Middle frontal gyrus (tissue), 1 donor: ENCODE data around the gene TMEM132A.

Source experiments
- DNase-seq: peaks from one replicate; pipeline ENCODE4 v3.0.0-alpha.2; 2015; ENCODE audit warnings: low spot score; ENCODE audit errors: extremely low spot score

The TMEM132A gene

GRCh38 chr11:60937144-60937527, 12.9 kb downstream of the TMEM132A start:
- DNase-seq, result no peak

DNA sequence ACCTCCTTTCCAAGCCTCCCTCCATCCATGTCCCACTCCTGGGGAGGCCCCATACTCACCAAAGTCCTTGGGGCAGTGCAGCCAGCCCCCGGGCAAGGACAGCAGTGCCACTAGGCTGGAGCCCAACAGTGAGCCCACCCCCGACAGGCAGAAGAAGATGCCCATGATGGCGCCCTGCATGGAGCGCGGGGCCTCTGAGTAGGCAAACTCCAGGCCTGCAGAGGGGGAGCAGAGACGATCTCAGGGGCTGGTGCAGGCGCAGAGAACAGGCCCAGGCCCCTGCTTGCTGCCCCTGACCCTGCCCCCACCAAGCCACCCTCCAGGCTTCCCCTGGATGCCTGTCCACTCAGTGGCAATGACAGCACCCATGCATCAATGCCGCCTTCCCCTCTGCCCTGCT, 13.6 kb downstream of the TMEM132A start:
- DNase-seq, result no peak

DNA sequence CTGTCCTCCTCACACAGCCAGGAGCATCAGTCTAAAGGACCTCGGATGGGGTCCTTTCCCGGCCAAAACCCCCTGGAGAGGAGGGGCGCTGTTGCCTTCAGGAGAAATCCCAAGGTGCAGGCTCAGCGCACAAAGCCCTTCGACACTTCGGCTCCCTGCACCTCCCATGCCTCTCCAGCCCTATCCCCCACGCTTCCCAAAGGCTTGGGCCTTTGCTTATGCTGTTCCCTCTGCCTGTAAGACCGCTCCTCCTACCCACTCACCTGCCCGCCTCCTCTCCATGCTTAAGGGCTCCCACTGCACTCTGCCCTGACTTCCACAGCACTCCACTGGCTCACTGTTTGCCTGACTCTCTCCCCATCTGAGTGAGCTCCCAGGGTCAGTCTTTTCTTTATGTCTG, 14.2 kb downstream of the TMEM132A start:
- DNase-seq, result no peak

DNA sequence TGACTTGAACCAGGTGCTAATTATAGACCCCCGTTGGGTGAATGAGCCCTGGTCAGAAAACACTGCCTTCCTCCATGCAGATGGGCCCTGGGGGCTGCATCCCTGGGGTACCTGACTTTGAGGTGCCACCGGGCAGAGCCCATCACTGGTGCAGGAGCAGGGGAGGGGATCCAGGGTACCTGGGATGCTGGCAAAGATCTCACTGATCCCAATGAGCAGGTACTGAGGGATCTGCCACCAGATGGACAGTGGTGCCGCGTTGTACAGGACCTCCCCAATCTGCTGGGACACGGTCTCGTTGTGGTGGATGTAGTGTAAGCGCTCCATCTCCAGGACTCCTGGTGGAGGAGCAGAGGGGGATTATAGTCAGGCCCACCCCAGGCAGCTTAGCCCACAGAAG, 15.0 kb downstream of the TMEM132A start:
- no peak for DNase-seq

DNA sequence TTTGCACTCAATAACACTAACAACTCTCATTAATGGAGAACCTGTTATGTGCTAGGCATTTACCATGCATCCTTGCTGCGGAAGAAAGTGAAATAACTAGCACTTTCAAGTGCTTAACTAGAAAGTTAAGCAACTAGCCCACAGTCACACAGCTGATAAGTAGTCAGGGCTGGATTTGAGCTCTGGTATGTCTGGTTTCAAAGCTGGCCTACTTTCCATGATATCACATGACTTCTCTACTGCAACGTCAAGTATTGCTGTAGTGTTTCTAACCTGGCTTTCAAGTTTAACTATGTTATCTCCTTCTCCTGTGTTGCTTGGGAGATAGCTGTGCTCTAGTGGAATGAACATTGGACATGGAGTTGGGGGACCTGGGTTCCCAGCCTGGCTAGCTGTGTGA, 15.6 kb downstream of the TMEM132A start:
- no peak for DNase-seq

DNA sequence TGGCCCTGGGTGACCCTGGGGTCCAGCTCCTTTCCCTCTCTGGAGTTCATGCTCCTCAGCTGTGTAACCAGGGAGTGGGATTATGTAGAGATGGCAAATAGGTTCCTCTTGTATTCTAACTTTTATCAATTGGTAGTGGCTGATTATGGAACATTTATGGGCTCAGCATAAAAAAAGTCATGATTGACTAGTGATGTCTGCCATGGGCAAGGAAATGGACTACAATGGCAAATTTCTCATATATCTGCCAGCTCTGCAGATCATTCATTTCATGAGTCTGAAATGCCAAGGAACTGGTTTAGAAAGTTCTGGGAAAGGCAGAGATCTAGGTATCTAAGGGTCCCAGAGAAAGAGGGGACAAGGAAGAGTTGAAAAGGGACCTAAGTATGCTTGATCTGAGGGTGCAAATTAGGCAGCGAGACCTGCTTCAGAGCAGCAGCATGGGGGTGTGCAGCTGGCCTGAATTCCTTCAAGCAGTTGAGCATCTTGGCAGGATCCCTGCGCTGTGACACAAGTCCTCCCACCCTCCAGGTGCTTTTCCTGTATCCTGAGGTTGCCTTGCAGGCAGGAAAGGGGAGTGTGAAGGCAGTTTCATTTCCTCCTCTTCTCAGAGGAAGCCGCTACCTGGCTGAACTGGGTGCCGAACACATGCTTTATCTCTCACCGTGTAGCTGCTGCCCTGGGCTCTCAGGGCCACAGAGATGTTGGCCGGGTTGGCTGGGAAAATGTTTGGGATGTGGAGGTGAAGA, 17.3 kb downstream of the TMEM132A start:
- DNase-seq, result peak; percentile 7

GRCh38 chr11:60942219-60942618, 18.0 kb downstream of the TMEM132A start:
- no peak for DNase-seq

- DNase-seq, result no peak
Observed at GRCh38 chr11:60942970-60943565, 18.8 kb downstream of the TMEM132A start.

DNA sequence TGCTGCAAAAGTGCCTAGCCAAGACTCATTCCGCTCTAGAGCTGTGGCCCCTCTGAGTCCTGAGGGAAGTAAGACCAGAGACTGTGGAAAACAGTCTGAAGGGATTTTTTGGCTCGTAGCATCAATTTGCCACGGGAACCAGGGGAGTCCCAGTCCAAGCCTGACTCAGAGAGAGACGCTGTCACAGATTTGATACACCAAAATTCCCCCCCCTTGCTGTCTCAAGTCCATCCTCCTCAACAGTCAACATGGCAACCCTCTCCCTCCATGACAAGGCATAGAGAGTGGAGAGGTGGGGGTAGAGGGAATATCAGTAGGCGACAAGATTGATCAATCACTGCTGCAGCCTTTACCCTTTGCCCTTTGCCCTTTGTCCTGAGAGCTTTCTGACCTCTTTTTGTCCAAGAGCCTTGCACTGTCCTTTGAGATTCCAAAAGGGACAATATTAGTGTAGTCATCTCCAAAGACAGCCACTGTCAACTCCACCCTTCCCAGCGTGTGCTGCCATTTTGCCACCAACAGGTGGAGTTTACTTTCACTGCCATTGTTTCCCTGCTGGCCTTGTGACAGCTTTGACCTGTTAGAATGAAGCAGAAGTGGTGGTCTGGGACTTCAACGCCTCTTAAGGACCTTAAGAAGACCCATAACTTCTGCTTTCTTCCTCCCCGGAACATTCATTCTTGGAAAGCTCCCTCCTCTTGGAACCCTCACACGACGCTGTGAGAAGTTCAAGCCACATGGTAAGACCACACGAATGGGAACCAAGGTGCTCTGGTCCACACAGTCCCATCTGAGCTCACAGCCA, 20.4 kb downstream of the TMEM132A start:
- DNase-seq, result no peak

GRCh38 chr11:60945295-60945667, 21.0 kb downstream of the TMEM132A start:
- no peak for DNase-seq

GRCh38 chr11:60946601-60947264, 22.5 kb downstream of the TMEM132A start:
- DNase-seq, result no peak

DNA sequence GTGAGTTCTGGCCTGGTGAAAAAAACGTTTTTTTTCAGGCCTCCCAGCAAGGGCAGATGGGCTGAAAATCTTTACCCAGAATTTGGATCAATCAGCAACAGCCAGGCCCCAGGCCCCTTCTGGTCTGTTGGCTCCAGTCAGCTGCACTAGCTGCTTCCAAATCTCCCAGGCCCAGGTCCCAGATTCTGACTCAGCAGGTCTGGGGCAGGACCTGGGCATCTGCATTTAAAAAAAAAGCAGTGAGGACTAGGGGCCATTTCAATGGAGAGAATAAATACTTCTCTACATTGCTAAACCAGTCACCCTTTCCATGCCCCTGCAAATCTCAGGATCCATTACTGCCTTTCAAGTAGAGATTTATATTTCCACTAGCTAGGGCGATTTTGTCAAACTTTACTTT, 23.4 kb downstream of the TMEM132A start:
- DNase-seq, result no peak

DNA sequence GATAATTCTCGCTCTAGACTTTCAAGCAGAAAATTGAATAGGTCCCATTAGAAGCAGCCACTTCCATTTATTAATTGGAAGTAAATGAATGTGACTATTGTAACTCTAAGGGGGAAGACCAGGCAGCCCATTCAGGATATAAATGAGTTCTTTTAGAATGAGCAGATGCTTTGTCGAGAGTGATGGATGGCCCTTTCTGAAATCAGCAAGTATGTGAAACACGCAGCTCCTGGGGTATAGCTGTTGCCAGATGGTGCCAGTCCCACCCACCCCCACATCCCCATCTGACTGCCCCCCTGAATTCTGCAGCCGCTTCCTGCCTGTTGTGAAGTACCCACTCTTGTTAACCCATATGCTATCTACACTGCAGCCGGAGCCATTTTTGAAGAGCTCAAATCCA, 24.0 kb downstream of the TMEM132A start:
- no peak for DNase-seq

DNA sequence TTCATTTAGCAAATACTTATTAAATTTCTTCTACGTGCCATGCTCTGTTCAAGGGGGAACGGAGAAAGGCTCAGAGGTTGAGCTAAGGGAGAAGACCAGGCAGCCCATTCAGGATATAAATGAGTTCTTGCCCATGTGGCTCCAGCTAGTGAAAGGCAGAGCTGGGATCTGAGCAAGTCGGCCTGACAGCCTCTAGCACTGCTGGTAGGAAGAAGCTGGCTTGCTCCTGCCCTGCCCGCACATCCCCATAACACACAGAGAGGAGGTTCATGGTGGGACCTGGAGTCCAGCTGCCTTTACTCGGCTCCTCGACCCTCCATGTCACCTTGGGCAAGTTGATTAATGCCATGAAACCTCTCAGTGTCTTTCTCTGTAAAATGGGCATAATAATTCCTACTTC, 25.8 kb downstream of the TMEM132A start:
- DNase-seq, result no peak

GRCh38 chr11:60950933-60951605, 26.8 kb downstream of the TMEM132A start:
- no peak for DNase-seq

- no peak for DNase-seq
Observed at GRCh38 chr11:60951606-60951903, 27.3 kb downstream of the TMEM132A start.

DNA sequence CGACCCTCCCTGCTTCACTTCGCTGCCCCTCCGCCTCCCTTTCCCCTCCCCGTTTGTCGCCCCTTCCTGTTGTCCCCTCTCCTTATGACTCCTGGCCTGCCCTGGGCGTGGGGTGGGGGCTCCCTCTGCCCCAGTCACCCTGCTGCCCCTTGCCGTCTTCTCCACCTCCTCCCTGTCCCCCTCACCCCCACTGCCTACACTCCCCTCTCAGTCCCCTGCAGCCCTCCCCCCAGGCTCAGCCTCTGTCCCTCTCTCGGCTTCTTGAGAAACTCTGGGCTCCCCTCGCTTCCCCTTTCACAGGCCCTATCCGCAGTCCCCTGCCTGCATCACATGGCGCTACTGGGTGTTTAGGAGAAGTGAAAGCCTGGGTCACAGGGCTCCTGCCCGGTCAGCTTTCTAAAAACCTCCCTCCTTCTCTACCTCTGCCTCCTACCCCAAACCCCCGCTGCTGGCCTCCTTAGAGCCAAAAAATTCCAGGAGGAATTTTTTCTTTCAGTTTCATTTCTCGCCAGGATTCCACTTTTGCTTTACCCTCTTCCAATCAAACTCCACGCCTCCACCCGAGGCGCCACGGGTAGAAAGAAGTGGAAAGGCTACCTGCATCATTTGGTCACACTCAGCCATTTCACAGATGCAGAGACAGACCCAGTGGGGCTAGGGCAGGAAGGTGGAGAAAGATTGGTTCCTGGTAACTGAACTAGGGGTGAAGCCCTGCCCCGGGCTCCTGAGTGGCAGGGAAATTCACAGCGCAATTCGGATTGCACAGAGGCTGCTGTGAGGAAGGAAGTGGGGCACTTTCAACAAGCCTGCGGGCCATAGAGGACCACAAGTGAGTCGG, 27.9 kb downstream of the TMEM132A start, which contains the start of gene SLC15A3:
Gene SLC15A3, minus strand, starts transcription at position 273 of the 838 bp plus-strand sequence. CDS start 625 bp downstream, outside the sequence.
- DNase-seq, result no peak

DNA sequence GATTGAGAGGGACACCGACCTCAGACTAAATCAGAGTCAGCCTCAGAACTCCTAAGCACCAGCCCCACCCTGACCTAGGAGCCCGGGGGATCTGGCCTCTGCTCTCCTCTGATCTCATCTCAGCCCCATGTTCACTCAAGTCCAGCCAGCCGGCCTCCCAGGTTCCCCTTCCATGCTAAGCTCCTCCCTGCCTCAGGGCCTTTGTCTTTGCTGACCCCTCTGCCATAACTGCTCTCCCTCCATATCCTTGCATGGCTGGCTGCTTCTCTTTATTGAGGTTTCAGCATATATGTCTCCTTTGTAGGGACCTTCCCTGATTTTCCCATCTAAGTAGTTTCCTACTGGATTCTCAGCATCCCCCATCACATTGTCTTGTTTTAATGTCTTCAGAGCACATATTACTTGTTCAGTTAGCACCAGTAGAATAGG, 28.5 kb downstream of the TMEM132A start:
- DNase-seq, result no peak

GRCh38 chr11:60953781-60954180, 29.5 kb downstream of the TMEM132A start:
- no peak for DNase-seq

- DNase-seq, result no peak
Observed at GRCh38 chr11:60954421-60954820, 30.2 kb downstream of the TMEM132A start.
